ENCODE results near the gene ZNF224. TPM values are rescaled to one million over a fixed set of nuclear protein-coding genes. Genes with fewer than 3 reads are reported as not detected.
"Not testable (repeated sequence)": the region's sequence is repeated elsewhere in the genome, so short reads cannot be mapped to it uniquely, and the experiment has no call there.

ZNF224 gene
- total RNA-seq, 1 donor from 2014 or later = 24.8 TPM

GRCh38 chr19:44113138-44113783, 19.1 kb downstream of the ZNF224 start, which contains the start of gene ZNF225:
Gene ZNF225 (plus strand): TSS chr19:44113399. CDS start chr19:44115828, 2,429 bp downstream.
- Histone ChIP-seq H3K27me3 (no peaks in the 10 kb centered on the region), H3K4me3 (peak within 1 kb of the TSS; percentile 82), H3K36me3 (peaks cover 20% of the 10 kb centered on the region), H3K4me1 (peaks cover 15% of the 10 kb centered on the region), H3K9me3 (peaks cover 34% of the 10 kb centered on the region), H3K27ac (peak within 1 kb of the TSS; percentile 79)
- ATAC-seq (peak; percentile 99), DNase-seq (peak; percentile 94)
- intact Hi-C loops (cut with DNase I) = no loop called here
- TF ChIP-seq CTCF (IDR thresholded peaks at IDR 0.05) = no peak

GRCh38 chr19:44113784-44114390, 19.7 kb downstream of the ZNF224 start:
- DNase-seq (no peak), ATAC-seq (no peak)
- intact Hi-C loops (cut with DNase I) = no loop called here
- Histone ChIP-seq H3K36me3 (peaks cover 27% of the 10 kb centered on the region), H3K4me1 (peaks cover 15% of the 10 kb centered on the region), H3K27me3 (no peaks in the 10 kb centered on the region), H3K27ac (peak overlapping the region; percentile 79), H3K4me3 (peak overlapping the region; percentile 82), H3K9me3 (peaks cover 28% of the 10 kb centered on the region)
- no peak for TF ChIP-seq CTCF (IDR thresholded peaks at IDR 0.05)

DNA sequence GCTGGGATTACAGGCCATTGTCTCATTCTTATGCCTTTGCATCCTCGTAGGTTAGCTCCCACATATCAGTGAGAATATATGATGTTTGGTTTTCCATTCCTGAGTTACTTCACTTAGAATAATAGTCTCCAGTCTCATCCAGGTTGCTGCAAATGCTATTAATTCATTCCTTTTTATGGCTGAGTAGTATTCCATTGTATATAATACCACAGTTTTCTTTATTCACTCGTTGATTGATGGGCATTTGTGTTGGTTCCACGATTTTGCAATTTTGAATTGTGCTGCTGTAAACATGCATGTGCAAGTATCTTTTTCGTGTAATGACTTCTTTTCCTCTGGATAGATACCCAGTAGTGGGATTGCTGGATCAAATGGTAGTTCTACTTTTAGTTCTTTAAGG, 27.0 kb downstream of the ZNF224 start:
- intact Hi-C loops (cut with DNase I); ATAC-seq; H3K4me1 ChIP-seq; H3K27me3 ChIP-seq; H3K27ac ChIP-seq; H3K9me3 ChIP-seq; H3K4me3 ChIP-seq; DNase-seq: not testable (repeated sequence)
- H3K36me3 ChIP-seq = peaks cover 78% of the 10 kb centered on the region

DNA sequence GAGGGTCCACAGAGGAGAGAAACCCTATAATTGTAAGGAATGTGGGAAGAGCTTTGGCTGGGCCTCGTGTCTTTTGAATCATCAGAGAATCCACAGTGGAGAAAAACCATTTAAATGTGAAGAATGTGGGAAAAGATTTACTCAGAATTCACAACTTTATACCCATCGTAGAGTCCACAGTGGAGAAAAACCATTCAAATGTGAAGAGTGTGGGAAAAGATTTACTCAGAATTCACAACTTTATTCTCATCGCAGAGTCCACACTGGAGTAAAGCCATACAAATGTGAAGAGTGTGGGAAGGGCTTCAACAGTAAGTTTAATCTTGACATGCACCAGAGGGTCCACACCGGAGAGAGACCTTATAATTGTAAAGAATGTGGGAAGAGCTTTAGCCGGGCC, 37.8 kb downstream of the ZNF224 start:
- no peak for TF ChIP-seq CTCF (IDR thresholded peaks at IDR 0.05)
- no peaks in the 10 kb centered on the region for H3K4me1 ChIP-seq
- H3K4me3 ChIP-seq = no peak overlapping the region
- no peak for DNase-seq
- no peaks in the 10 kb centered on the region for H3K27me3 ChIP-seq
- intact Hi-C loops (cut with DNase I) = no loop called here
- H3K36me3 ChIP-seq = peaks cover 29% of the 10 kb centered on the region
- ATAC-seq = no peak
- H3K27ac ChIP-seq = no peak overlapping the region
- peaks cover 26% of the 10 kb centered on the region for H3K9me3 ChIP-seq

GRCh38 chr19:44141191-44142058, 47.3 kb downstream of the ZNF224 start, which contains the start of gene ZNF234:
Gene ZNF234 (plus strand): TSS chr19:44141554. CDS start chr19:44144633, 3,079 bp downstream.
- no peaks in the 10 kb centered on the region for H3K9me3 ChIP-seq
- DNase-seq = peak; percentile 91
- H3K27me3 ChIP-seq = no peaks in the 10 kb centered on the region
- H3K4me1 ChIP-seq = peaks cover 15% of the 10 kb centered on the region
- peak within 1 kb of the TSS; percentile 83 for H3K27ac ChIP-seq
- peaks cover 19% of the 10 kb centered on the region for H3K36me3 ChIP-seq
- TF ChIP-seq CTCF (IDR thresholded peaks at IDR 0.05) = no peak
- intact Hi-C loops (cut with DNase I) = no loop called here
- H3K4me3 ChIP-seq = peak within 1 kb of the TSS; percentile 98
- ATAC-seq = peak; percentile 99
